Thyroid gland (tissue), 4 donors: ENCODE measurements around the gene ANKRD37. TPM values are rescaled to one million over a fixed set of nuclear protein-coding genes. Genes with fewer than 3 reads are reported as not detected.

ENCODE experiments used
- DNase-seq, 2 donors: peaks; one replicate each; pipeline ENCODE4 v3.0.0-alpha.2; 2019
- H3K27ac ChIP-seq, 3 donors: fragments of 200-600 bp; sonication (generic); 1 replicate in 2 of 3; 2 replicates in 1 of 3; pipeline ENCODE4 v1.5.1; 2016 to 2019; ENCODE audit warnings: mild to moderate bottlenecking in 1 of 3, moderate library complexity in 1 of 3
- H3K27me3 ChIP-seq: fragments of 200-600 bp; sonication (generic); one replicate; pipeline ENCODE4 v1.5.1; 2019
- H3K36me3 ChIP-seq, 2 donors: fragments of 200-600 bp; sonication (generic); one replicate each; pipeline ENCODE4 v1.5.1; 2016 to 2019
- H3K4me1 ChIP-seq, 2 donors: fragments of 200-600 bp; sonication (generic); one replicate each; pipeline ENCODE4 v1.5.1; 2017 to 2019
- H3K4me3 ChIP-seq, 3 donors: fragments of 200-600 bp; sonication (generic); replicated peaks in 1 of 3; 1 replicate in 2 of 3; 2 replicates in 1 of 3; pipeline ENCODE4 v1.5.1; 2016; ENCODE audit warnings: mild to moderate bottlenecking in 1 of 3
- H3K9me3 ChIP-seq: fragments of 200-600 bp; sonication (generic); one replicate; pipeline ENCODE4 v1.5.1; 2017
- CTCF ChIP-seq, 6 experiments: fragments of 200-600 bp in 3 of 6; fragments of 450-650 bp in 3 of 6; sonication (generic) in 3 of 6; IDR thresholded peaks; one replicate each; pipeline ENCODE4 v1.5.1; 2016 to 2019; ENCODE audit warnings: antibody characterized with exemption in 6 of 6, mild to moderate bottlenecking in 2 of 6, inconsistent platforms in 1 of 6, moderate library complexity in 1 of 6
- POLR2A ChIP-seq, 2 donors: fragments of 450-650 bp; IDR thresholded peaks; one replicate each; pipeline ENCODE4 v1.6.1; 2017; ENCODE audit warnings: antibody characterized with exemption in 2 of 2, mild to moderate bottlenecking in 2 of 2, moderate library complexity in 1 of 2
- WGBS, 2 donors: methylation state at CpG; one replicate each; pipeline ENCODE4 v1.1.5; 2017; 5-methylcytosine and 5-hydroxymethylcytosine counted together
- intact Hi-C: fragments of 100-400 bp; cut with DNase I; formaldehyde crosslinking; loops from one replicate; pipeline ENCODE4 v1.15.1; 2023
- total RNA-seq, 4 donors: library from RNA; depleted of rRNA; stranded (reverse); fragments of >200 nt; gene quantifications; one replicate each; pipeline ENCODE4 v1.2.3, GENCODE V29; 2016

Gene ANKRD37
- total RNA-seq, 4 donors from 2014 or later, result 3.8 to 17.1 (median 9.8) TPM

GRCh38 chr4:185352741-185353140, 43.9 kb upstream of the ANKRD37 start:
- no peak overlapping the region for H3K27ac ChIP-seq
- H3K4me1 ChIP-seq, result peaks cover 0 to 6% of the 10 kb centered on the region in 2 donors
- no peak overlapping the region for H3K4me3 ChIP-seq
- DNase-seq, result no peak
- H3K36me3 ChIP-seq, result peaks cover 3 to 13% of the 10 kb centered on the region in 2 donors
- H3K9me3 ChIP-seq, result no peaks in the 10 kb centered on the region
- TF ChIP-seq CTCF (IDR thresholded peaks at IDR 0.05) (no peak), POLR2A (IDR thresholded peaks at IDR 0.05) (no peak)
- intact Hi-C loops, result no loop called here
- no peaks in the 10 kb centered on the region for H3K27me3 ChIP-seq
- 100% methylated on average over 2 of the region's 2 CpGs for WGBS, 2 donors

- no peaks in the 10 kb centered on the region for H3K9me3 ChIP-seq
- H3K36me3 ChIP-seq, result no peaks in the 10 kb centered on the region
- H3K4me3 ChIP-seq, result no peak overlapping the region
- H3K4me1 ChIP-seq, result peaks cover 10 to 12% of the 10 kb centered on the region in 2 donors
- no peak for DNase-seq
- no peaks in the 10 kb centered on the region for H3K27me3 ChIP-seq
- intact Hi-C loops, result no loop called here
- no peak overlapping the region for H3K27ac ChIP-seq
- TF ChIP-seq POLR2A (IDR thresholded peaks at IDR 0.05) (no peak), CTCF (IDR thresholded peaks at IDR 0.05) (no peak)
- WGBS, 2 donors, result 85 to 95% methylated on average over 5 of the region's 5 CpGs
Measured at GRCh38 chr4:185357211-185357610, 39.4 kb upstream of the ANKRD37 start.

GRCh38 chr4:185357733-185358440, 38.8 kb upstream of the ANKRD37 start:
- Histone ChIP-seq H3K36me3 (no peaks in the 10 kb centered on the region), H3K9me3 (no peaks in the 10 kb centered on the region), H3K4me1 (peaks cover 15 to 19% of the 10 kb centered on the region in 2 donors), H3K27ac (no peak overlapping the region), H3K4me3 (no peak overlapping the region), H3K27me3 (no peaks in the 10 kb centered on the region)
- TF ChIP-seq CTCF (IDR thresholded peaks at IDR 0.05) (no peak), POLR2A (IDR thresholded peaks at IDR 0.05) (no peak)
- DNase-seq, result no peak
- 88 to 92% methylated on average over 7 of the region's 7 CpGs for WGBS, 2 donors
- intact Hi-C loops, result no loop called here

GRCh38 chr4:185358514-185358913, 38.1 kb upstream of the ANKRD37 start:
- no peak overlapping the region for H3K27ac ChIP-seq
- TF ChIP-seq POLR2A (IDR thresholded peaks at IDR 0.05) (no peak), CTCF (IDR thresholded peaks at IDR 0.05) (no peak)
- no peak overlapping the region for H3K4me3 ChIP-seq
- 87 to 89% methylated on average over 4 of the region's 4 CpGs for WGBS, 2 donors
- H3K4me1 ChIP-seq, result peaks cover 18 to 22% of the 10 kb centered on the region in 2 donors
- DNase-seq, result no peak
- no peaks in the 10 kb centered on the region for H3K9me3 ChIP-seq
- H3K36me3 ChIP-seq, result no peaks in the 10 kb centered on the region
- no peaks in the 10 kb centered on the region for H3K27me3 ChIP-seq
- intact Hi-C loops, result no loop called here

GRCh38 chr4:185358959-185359358, 37.7 kb upstream of the ANKRD37 start:
- 96 to 99% methylated on average over 4 of the region's 4 CpGs for WGBS, 2 donors
- Histone ChIP-seq H3K36me3 (no peaks in the 10 kb centered on the region), H3K4me3 (no peak overlapping the region), H3K27ac (no peak overlapping the region), H3K9me3 (no peaks in the 10 kb centered on the region), H3K4me1 (peaks cover 21 to 26% of the 10 kb centered on the region in 2 donors), H3K27me3 (no peaks in the 10 kb centered on the region)
- TF ChIP-seq POLR2A (IDR thresholded peaks at IDR 0.05) (no peak), CTCF (IDR thresholded peaks at IDR 0.05) (no peak)
- intact Hi-C loops, result no loop called here
- DNase-seq, result no peak
